B cell (primary cell): ENCODE measurements around the gene CACNA1D. TPM values are rescaled to one million over a fixed set of nuclear protein-coding genes. Genes with fewer than 3 reads are reported as not detected.

ENCODE experiments used
- ATAC-seq: fragments of 200-7000 bp; cut with Tn5 transposase; one replicate; pipeline ENCODE4 v1.10.0; 2021; ENCODE audit warnings: low read depth, mild to moderate bottlenecking, moderate number of reproducible peaks, moderate library complexity
- CTCF ChIA-PET: fragments of 350-600 bp; sonication (Branson Sonifier 250); formaldehyde crosslinking; loops from one replicate; lab custom pipeline; 2021; ENCODE audit warnings: antibody characterized with exemption, inconsistent platforms; lab: Charles Lee
- POLR2A ChIA-PET: fragments of 350-600 bp; sonication (Branson Sonifier 250); formaldehyde crosslinking; loops from one replicate; lab custom pipeline; 2021; ENCODE audit warnings: antibody characterized with exemption; lab: Charles Lee
- DNase-seq: peaks from one replicate; pipeline ENCODE4 v3.0.0; 2013
- H2AFZ ChIP-seq: 2 replicates; pipeline ENCODE4 v1.6.1; 2012; ENCODE audit warnings: mild to moderate bottlenecking, low read depth, low read length; ENCODE audit not compliant: insufficient read depth, poor library complexity, severe bottlenecking
- H3K27ac ChIP-seq, 2 donors: 1 replicate in 1 of 2; 2 replicates in 1 of 2; pipeline ENCODE4 v1.5.1; 2012 to 2013; ENCODE audit warnings: low read length in 2 of 2, mild to moderate bottlenecking in 2 of 2, moderate library complexity in 1 of 2
- H3K27me3 ChIP-seq, 4 experiments: fragments of 200-600 bp in 1 of 4; sonication (generic) in 1 of 4; replicated peaks in 1 of 4; 1 replicate in 2 of 4; 2 replicates in 2 of 4; pipeline versions ENCODE4 v1.6.1 to v1.7.0; 2013 to 2016; ENCODE audit warnings: low read length in 3 of 4, mild to moderate bottlenecking in 2 of 4, mixed read lengths in 1 of 4, moderate library complexity in 1 of 4; ENCODE audit not compliant: insufficient read depth in 4 of 4, control insufficient read depth in 3 of 4; ENCODE audit errors: control extremely low read depth in 1 of 4
- H3K36me3 ChIP-seq, 2 experiments: replicated peaks in 1 of 2; 1 replicate in 1 of 2; 2 replicates in 1 of 2; pipeline versions ENCODE4 v1.6.1 to v1.7.1; 2013; ENCODE audit warnings: low read length in 1 of 2; ENCODE audit not compliant: insufficient read depth in 2 of 2, control insufficient read depth in 1 of 2; ENCODE audit errors: control extremely low read depth in 1 of 2, extremely low read depth in 1 of 2
- H3K4me1 ChIP-seq, 2 donors: fragments of 200-600 bp in 1 of 2; sonication (generic) in 1 of 2; 1 replicate in 1 of 2; 2 replicates in 1 of 2; pipeline versions ENCODE4 v1.5.1 to v1.6.1; 2013 to 2017; ENCODE audit warnings: low read length in 2 of 2; ENCODE audit not compliant: control insufficient read depth in 2 of 2, insufficient read depth in 2 of 2
- H3K4me2 ChIP-seq: replicated peaks from 2 replicates; pipeline ENCODE3; 2012; ENCODE audit warnings: mild to moderate bottlenecking, low read depth, low read length; ENCODE audit not compliant: poor library complexity, severe bottlenecking
- H3K4me3 ChIP-seq, 5 experiments: fragments of 200-600 bp in 1 of 5; sonication (generic) in 1 of 5; 1 replicate in 3 of 5; 2 replicates in 2 of 5; pipeline versions ENCODE4 v1.5.1 to v1.7.0; 2011 to 2016; ENCODE audit warnings: low read length in 4 of 5, mild to moderate bottlenecking in 4 of 5, low read depth in 2 of 5, control low read depth in 1 of 5, moderate library complexity in 1 of 5; ENCODE audit not compliant: insufficient read depth in 1 of 5; ENCODE audit errors: control extremely low read depth in 1 of 5, extremely low read depth in 1 of 5
- H3K79me2 ChIP-seq: fragments of 200-600 bp; sonication (generic); one replicate; pipeline ENCODE4 v1.6.0; 2016; ENCODE audit warnings: low read length; ENCODE audit not compliant: control insufficient read depth, insufficient read depth
- H3K9ac ChIP-seq: fragments of 200-600 bp; sonication (generic); 2 replicates; pipeline ENCODE4 v1.6.1; 2017; ENCODE audit warnings: mild to moderate bottlenecking, low read length, moderate library complexity
- H3K9me3 ChIP-seq, 3 donors: one replicate each; pipeline versions ENCODE4 v1.6.1 to v1.7.1; 2013; ENCODE audit warnings: low read length in 2 of 3; ENCODE audit not compliant: control insufficient read depth in 2 of 3, insufficient read depth in 1 of 3; ENCODE audit errors: control extremely low read depth in 1 of 3
- H4K20me1 ChIP-seq: 2 replicates; pipeline ENCODE4 v1.6.0; 2012; ENCODE audit warnings: mild to moderate bottlenecking, low read length; ENCODE audit not compliant: insufficient read depth, control insufficient read depth, poor library complexity, severe bottlenecking
- H3K27ac Mint-ChIP-seq: one replicate; pipeline ENCODE4 v1.8.0; 2021; ENCODE audit warnings: mixed read lengths
- H3K27me3 Mint-ChIP-seq: one replicate; pipeline ENCODE4 v1.8.0; 2021; ENCODE audit warnings: mixed read lengths
- H3K4me1 Mint-ChIP-seq: one replicate; pipeline ENCODE4 v1.8.0; 2021; ENCODE audit warnings: mixed read lengths
- H3K4me3 Mint-ChIP-seq: one replicate; pipeline ENCODE4 v1.8.0; 2021; ENCODE audit warnings: mixed read lengths
- H3K9me3 Mint-ChIP-seq: one replicate; pipeline ENCODE4 v1.8.0; 2022; ENCODE audit warnings: mixed read lengths; ENCODE audit not compliant: insufficient read depth
- EZH2 ChIP-seq: IDR thresholded peaks from 2 replicates; pipeline ENCODE4 v1.6.1; 2012; ENCODE audit warnings: borderline replicate concordance, low read depth, mild to moderate bottlenecking, moderate library complexity, low read length; ENCODE audit not compliant: insufficient read depth, poor library complexity, severe bottlenecking
- WGBS: methylation state at CpG from one replicate; pipeline ENCODE4 v1.1.5; 2013; ENCODE audit warnings: missing lambda C conversion rate; ENCODE audit not compliant: insufficient coverage; 5-methylcytosine and 5-hydroxymethylcytosine counted together
- intact Hi-C: fragments of 100-400 bp; cut with micrococcal nuclease; formaldehyde crosslinking; loops from one replicate; pipeline ENCODE4 v1.10.0; 2022
- polyA plus RNA-seq: library from polyadenylated mRNA; depleted of rRNA; stranded (reverse); fragments of >200 nt; gene quantifications from 2 replicates; pipeline ENCODE4 v1.2.3, GENCODE V29; 2012
- total RNA-seq, 2 donors: library from RNA; stranded (reverse); fragments of 120-200 nt in 1 of 2; gene quantifications; 1 replicate in 1 of 2; 2 replicates in 1 of 2; pipeline versions ENCODE4 v1.2.3 to v1.2.4, GENCODE V29; 2013 to 2022
- TF ChIP-seq, protein P1 (sequence below): fragments of 200-600 bp; IDR thresholded peaks from one replicate; pipeline ENCODE4 v1.8.0; 2022; ENCODE audit warnings: antibody characterized with exemption, mild to moderate bottlenecking

The CACNA1D gene
- total and polyA plus RNA-seq, 2 donors (not counting 1 experiment from before 2014, with no cell fraction given) = 0.06 to 0.07 TPM

DNA sequence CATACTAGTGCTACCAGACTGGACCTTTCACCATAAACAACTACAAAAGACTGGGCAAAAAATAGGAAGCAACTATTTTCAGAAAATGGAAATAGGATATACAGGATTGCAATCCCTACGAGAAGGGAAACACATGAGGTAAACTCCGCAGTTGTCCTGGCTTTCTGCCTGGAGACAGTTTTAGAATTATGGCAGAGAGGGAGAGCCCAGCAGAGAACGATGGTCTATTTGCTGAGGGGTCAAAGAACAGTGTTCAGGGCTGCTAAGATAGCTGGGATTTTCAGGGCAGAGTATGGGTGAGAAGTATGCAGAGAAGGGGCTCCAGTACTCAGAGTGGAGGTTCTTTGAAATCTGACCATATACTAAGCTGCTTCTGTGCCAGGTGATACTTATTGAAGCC, 188.4 kb downstream of the CACNA1D start:
- no peak overlapping the region for H2AFZ ChIP-seq
- no peaks in the 10 kb centered on the region for H3K36me3 ChIP-seq
- TF ChIP-seq EZH2 = no peak
- TF ChIP-seq, protein P1, sequence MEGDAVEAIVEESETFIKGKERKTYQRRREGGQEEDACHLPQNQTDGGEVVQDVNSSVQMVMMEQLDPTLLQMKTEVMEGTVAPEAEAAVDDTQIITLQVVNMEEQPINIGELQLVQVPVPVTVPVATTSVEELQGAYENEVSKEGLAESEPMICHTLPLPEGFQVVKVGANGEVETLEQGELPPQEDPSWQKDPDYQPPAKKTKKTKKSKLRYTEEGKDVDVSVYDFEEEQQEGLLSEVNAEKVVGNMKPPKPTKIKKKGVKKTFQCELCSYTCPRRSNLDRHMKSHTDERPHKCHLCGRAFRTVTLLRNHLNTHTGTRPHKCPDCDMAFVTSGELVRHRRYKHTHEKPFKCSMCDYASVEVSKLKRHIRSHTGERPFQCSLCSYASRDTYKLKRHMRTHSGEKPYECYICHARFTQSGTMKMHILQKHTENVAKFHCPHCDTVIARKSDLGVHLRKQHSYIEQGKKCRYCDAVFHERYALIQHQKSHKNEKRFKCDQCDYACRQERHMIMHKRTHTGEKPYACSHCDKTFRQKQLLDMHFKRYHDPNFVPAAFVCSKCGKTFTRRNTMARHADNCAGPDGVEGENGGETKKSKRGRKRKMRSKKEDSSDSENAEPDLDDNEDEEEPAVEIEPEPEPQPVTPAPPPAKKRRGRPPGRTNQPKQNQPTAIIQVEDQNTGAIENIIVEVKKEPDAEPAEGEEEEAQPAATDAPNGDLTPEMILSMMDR = no peak
- Mint-ChIP-seq H3K27ac (no peak overlapping the region), H3K4me3 (no peak overlapping the region), H3K27me3 (peaks cover 42% of the 10 kb centered on the region), H3K9me3 (no peaks in the 10 kb centered on the region), H3K4me1 (no peaks in the 10 kb centered on the region)
- 90% methylated on average over 3 of the region's 3 CpGs for WGBS
- H3K9ac ChIP-seq = no peak overlapping the region
- peaks cover 0 to 9% (median 1%) of the 10 kb centered on the region in 4 experiments for H3K27me3 ChIP-seq
- ATAC-seq = no peak
- POLR2A ChIA-PET = no interaction called here
- H3K4me1 ChIP-seq = no peaks in the 10 kb centered on the region
- no peak overlapping the region for H3K4me3 ChIP-seq
- H3K9me3 ChIP-seq = no peaks in the 10 kb centered on the region
- no peak for DNase-seq
- H3K27ac ChIP-seq = no peak overlapping the region
- no peaks in the 10 kb centered on the region for H4K20me1 ChIP-seq
- H3K4me2 ChIP-seq = no peak overlapping the region
- no peaks in the 10 kb centered on the region for H3K79me2 ChIP-seq
- CTCF ChIA-PET = no interaction called here
- intact Hi-C loops = no loop called here

DNA sequence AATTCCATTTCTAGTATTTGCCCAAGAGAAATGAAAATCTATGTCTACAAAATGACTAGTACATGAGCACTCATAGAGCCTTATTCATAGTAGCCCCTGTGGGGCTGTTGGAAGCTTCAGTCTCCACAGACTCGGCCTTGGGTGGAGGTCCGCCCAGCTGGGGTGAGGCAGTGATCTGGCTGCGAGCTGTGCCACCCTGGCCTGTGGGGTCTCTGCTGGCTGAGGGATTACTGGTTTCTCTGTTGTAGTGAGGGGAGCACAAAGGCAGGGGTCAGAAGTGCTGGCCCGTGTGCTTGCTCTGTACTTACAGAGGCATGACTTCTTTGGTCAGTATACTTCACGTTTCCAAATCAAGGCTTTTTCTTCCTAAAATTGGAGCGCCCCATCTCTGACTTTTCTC, 193.7 kb downstream of the CACNA1D start:
- POLR2A ChIA-PET = no interaction called here
- H3K27ac Mint-ChIP-seq = no peak overlapping the region
- H3K36me3 ChIP-seq = no peaks in the 10 kb centered on the region
- H3K4me3 Mint-ChIP-seq = no peak overlapping the region
- CTCF ChIA-PET = interaction anchor here (0.6 to 1.4 kb wide), 2 partner anchors 21 to 24 kb away, joined by 3 to 4 read pairs; no protein-coding TSS in a partner anchor
- no peaks in the 10 kb centered on the region for H3K9me3 ChIP-seq
- intact Hi-C loops = no loop called here
- no peaks in the 10 kb centered on the region for H3K4me1 Mint-ChIP-seq
- peaks cover 17% of the 10 kb centered on the region for H3K27me3 Mint-ChIP-seq
- peaks cover 0 to under 1% of the 10 kb centered on the region in 2 donors for H3K4me1 ChIP-seq
- ATAC-seq = no peak
- H3K27me3 ChIP-seq = peaks cover 0 to 3% (median 0%) of the 10 kb centered on the region in 4 experiments
- H4K20me1 ChIP-seq = no peaks in the 10 kb centered on the region
- H3K4me2 ChIP-seq = no peak overlapping the region
- no peak for TF ChIP-seq EZH2
- TF ChIP-seq, protein P1 = no peak
- no peak overlapping the region for H3K9ac ChIP-seq
- no peak overlapping the region for H3K27ac ChIP-seq
- no peaks in the 10 kb centered on the region for H3K79me2 ChIP-seq
- no peak overlapping the region for H3K4me3 ChIP-seq
- no peaks in the 10 kb centered on the region for H3K9me3 Mint-ChIP-seq
- DNase-seq = no peak
- H2AFZ ChIP-seq = no peak overlapping the region
- WGBS = 98% methylated on average over 4 of the region's 6 CpGs
